ENCODE measurements around the gene TUSC2. TPM values are rescaled to one million over a fixed set of nuclear protein-coding genes. Genes with fewer than 3 reads are reported as not detected.

TUSC2 gene
- total and polyA plus RNA-seq, 9 of the 15 experiments (the other 6 are each of a cell fraction or from before 2014, with no cell fraction given), result 2.8 to 67.5 (median 25.8) TPM

DNA sequence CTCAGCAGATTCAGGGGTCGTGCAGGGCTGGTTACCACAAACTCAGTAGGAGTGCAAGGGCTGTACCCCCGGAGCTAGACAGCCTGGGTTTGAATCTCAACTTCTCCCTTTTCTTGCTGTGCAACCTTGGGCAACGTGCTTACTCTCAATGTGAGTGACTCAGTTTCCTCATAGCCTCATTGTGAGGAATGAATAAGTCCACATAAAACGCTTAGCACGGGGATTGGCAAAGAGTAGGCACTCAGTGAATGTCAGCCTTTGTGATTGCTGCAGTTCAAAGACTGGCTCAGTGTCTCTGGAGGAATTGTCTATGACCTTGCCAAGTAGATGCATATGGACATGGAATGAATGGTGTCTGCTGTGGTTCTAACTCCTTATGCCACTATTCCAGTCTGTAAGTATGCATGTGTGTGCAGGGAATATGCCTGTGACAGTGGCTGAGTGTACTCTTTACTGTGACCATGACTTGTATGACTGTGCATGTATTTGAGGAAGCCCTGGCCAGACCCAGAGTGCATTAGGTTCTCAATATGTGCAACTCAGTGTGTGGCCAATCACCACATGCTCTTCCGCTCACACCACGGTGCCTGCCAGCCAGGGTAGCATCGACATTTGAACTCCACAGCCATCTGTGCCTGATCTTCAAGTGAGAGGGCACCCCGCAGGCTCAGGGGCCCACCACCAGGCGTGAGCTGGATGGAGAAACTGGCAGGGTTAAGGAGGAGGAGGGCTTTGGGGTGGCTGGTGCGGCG, 27.9 kb downstream of the TUSC2 start (continued):
- TF ChIP-seq, protein P1, sequence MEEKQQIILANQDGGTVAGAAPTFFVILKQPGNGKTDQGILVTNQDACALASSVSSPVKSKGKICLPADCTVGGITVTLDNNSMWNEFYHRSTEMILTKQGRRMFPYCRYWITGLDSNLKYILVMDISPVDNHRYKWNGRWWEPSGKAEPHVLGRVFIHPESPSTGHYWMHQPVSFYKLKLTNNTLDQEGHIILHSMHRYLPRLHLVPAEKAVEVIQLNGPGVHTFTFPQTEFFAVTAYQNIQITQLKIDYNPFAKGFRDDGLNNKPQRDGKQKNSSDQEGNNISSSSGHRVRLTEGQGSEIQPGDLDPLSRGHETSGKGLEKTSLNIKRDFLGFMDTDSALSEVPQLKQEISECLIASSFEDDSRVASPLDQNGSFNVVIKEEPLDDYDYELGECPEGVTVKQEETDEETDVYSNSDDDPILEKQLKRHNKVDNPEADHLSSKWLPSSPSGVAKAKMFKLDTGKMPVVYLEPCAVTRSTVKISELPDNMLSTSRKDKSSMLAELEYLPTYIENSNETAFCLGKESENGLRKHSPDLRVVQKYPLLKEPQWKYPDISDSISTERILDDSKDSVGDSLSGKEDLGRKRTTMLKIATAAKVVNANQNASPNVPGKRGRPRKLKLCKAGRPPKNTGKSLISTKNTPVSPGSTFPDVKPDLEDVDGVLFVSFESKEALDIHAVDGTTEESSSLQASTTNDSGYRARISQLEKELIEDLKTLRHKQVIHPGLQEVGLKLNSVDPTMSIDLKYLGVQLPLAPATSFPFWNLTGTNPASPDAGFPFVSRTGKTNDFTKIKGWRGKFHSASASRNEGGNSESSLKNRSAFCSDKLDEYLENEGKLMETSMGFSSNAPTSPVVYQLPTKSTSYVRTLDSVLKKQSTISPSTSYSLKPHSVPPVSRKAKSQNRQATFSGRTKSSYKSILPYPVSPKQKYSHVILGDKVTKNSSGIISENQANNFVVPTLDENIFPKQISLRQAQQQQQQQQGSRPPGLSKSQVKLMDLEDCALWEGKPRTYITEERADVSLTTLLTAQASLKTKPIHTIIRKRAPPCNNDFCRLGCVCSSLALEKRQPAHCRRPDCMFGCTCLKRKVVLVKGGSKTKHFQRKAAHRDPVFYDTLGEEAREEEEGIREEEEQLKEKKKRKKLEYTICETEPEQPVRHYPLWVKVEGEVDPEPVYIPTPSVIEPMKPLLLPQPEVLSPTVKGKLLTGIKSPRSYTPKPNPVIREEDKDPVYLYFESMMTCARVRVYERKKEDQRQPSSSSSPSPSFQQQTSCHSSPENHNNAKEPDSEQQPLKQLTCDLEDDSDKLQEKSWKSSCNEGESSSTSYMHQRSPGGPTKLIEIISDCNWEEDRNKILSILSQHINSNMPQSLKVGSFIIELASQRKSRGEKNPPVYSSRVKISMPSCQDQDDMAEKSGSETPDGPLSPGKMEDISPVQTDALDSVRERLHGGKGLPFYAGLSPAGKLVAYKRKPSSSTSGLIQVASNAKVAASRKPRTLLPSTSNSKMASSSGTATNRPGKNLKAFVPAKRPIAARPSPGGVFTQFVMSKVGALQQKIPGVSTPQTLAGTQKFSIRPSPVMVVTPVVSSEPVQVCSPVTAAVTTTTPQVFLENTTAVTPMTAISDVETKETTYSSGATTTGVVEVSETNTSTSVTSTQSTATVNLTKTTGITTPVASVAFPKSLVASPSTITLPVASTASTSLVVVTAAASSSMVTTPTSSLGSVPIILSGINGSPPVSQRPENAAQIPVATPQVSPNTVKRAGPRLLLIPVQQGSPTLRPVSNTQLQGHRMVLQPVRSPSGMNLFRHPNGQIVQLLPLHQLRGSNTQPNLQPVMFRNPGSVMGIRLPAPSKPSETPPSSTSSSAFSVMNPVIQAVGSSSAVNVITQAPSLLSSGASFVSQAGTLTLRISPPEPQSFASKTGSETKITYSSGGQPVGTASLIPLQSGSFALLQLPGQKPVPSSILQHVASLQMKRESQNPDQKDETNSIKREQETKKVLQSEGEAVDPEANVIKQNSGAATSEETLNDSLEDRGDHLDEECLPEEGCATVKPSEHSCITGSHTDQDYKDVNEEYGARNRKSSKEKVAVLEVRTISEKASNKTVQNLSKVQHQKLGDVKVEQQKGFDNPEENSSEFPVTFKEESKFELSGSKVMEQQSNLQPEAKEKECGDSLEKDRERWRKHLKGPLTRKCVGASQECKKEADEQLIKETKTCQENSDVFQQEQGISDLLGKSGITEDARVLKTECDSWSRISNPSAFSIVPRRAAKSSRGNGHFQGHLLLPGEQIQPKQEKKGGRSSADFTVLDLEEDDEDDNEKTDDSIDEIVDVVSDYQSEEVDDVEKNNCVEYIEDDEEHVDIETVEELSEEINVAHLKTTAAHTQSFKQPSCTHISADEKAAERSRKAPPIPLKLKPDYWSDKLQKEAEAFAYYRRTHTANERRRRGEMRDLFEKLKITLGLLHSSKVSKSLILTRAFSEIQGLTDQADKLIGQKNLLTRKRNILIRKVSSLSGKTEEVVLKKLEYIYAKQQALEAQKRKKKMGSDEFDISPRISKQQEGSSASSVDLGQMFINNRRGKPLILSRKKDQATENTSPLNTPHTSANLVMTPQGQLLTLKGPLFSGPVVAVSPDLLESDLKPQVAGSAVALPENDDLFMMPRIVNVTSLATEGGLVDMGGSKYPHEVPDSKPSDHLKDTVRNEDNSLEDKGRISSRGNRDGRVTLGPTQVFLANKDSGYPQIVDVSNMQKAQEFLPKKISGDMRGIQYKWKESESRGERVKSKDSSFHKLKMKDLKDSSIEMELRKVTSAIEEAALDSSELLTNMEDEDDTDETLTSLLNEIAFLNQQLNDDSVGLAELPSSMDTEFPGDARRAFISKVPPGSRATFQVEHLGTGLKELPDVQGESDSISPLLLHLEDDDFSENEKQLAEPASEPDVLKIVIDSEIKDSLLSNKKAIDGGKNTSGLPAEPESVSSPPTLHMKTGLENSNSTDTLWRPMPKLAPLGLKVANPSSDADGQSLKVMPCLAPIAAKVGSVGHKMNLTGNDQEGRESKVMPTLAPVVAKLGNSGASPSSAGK (IDR thresholded peaks at IDR 0.05), result peak; percentile 82
- TF ChIP-seq TARDBP (IDR thresholded peaks at IDR 0.05) (0 out of 2 replicates have a peak, but pooled peaks have one; percentile 33), ARHGAP35 (IDR thresholded peaks at IDR 0.05; ENCODE audit: partially characterized antibody) (no peak), NRF1 (conservative IDR thresholded peaks at IDR 0.05 in 1 of 2, IDR thresholded peaks at IDR 0.05 in 1 of 2) (no peak), ZNF143 (CRISPR knock-in tag; IDR thresholded peaks at IDR 0.05) (peak; percentile 53; the same call in 1 of the 2 replicates), NONO (IDR thresholded peaks at IDR 0.05; ENCODE audit: low read depth in 2 of 2, low read length in 1 of 2) (0 out of 4 replicates have a peak, but pooled peaks of 1 of the 2 experiments have one; percentile 25)
- TF ChIP-seq, protein P2, sequence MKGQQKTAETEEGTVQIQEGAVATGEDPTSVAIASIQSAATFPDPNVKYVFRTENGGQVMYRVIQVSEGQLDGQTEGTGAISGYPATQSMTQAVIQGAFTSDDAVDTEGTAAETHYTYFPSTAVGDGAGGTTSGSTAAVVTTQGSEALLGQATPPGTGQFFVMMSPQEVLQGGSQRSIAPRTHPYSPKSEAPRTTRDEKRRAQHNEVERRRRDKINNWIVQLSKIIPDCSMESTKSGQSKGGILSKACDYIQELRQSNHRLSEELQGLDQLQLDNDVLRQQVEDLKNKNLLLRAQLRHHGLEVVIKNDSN (CRISPR knock-in tag; IDR thresholded peaks at IDR 0.05), result peak; percentile 4; the same call in 1 of the 2 replicates
- TF ChIP-seq, protein P3, sequence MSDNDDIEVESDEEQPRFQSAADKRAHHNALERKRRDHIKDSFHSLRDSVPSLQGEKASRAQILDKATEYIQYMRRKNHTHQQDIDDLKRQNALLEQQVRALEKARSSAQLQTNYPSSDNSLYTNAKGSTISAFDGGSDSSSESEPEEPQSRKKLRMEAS (CRISPR knock-in tag; IDR thresholded peaks at IDR 0.05), result peak; percentile 69
- TF ChIP-seq, protein P4, sequence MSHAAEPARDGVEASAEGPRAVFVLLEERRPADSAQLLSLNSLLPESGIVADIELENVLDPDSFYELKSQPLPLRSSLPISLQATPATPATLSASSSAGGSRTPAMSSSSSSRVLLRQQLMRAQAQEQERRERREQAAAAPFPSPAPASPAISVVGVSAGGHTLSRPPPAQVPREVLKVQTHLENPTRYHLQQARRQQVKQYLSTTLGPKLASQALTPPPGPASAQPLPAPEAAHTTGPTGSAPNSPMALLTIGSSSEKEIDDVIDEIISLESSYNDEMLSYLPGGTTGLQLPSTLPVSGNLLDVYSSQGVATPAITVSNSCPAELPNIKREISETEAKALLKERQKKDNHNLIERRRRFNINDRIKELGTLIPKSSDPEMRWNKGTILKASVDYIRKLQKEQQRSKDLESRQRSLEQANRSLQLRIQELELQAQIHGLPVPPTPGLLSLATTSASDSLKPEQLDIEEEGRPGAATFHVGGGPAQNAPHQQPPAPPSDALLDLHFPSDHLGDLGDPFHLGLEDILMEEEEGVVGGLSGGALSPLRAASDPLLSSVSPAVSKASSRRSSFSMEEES (CRISPR knock-in tag; IDR thresholded peaks at IDR 0.05), result no peak
